ENCODE measurements around the gene GNG7.

- TF ChIP-seq CTCF (IDR thresholded peaks at IDR 0.05) (no peak), POLR2A (IDR thresholded peaks at IDR 0.05) (no peak)
These were observed 218.1 kb downstream of the GNG7 start for GRCh38 chr19:2484178-2484937.
